GM12891 (cell line): ENCODE measurements around the gene NF1.
"Not testable (repeated sequence)": the region's sequence is repeated elsewhere in the genome, so short reads cannot be mapped to it uniquely, and the experiment has no call there.

ENCODE experiments used
- DNase-seq: peaks from one replicate; pipeline ENCODE4 v3.0.0; 2011; ENCODE audit warnings: low spot score; ENCODE audit not compliant: insufficient read length
- FAIRE-seq: peaks from 2 replicates; lab custom pipeline; 2011; peaks lifted over from hg19 to GRCh38; lab: Jason Lieb, UNC
- PAX5 ChIP-seq: IDR thresholded peaks from 2 replicates; pipeline ENCODE4 v1.6.1; 2011; ENCODE audit warnings: low read length, moderate library complexity, mild to moderate bottlenecking; ENCODE audit not compliant: insufficient read depth, severe bottlenecking
- POLR2A ChIP-seq: IDR thresholded peaks from 2 replicates; pipeline ENCODE4 v1.6.1; 2011; ENCODE audit warnings: low read depth, low read length, control low read depth
- POLR2AphosphoS5 ChIP-seq: IDR thresholded peaks from 2 replicates; pipeline ENCODE4 v1.6.1; 2011; ENCODE audit warnings: low read depth, low read length, control low read depth
- POU2F2 ChIP-seq: IDR thresholded peaks from 2 replicates; pipeline ENCODE4 v1.6.1; 2011; ENCODE audit warnings: low read depth, mild to moderate bottlenecking, control low read depth, low read length, moderate library complexity
- SPI1 ChIP-seq: IDR thresholded peaks from 2 replicates; pipeline ENCODE4 v1.6.1; 2011; ENCODE audit warnings: low read depth, low read length, control low read depth
- TAF1 ChIP-seq: IDR thresholded peaks from 2 replicates; pipeline ENCODE4 v1.6.1; 2011; ENCODE audit warnings: low read depth, low read length, control low read depth

NF1 gene

DNA sequence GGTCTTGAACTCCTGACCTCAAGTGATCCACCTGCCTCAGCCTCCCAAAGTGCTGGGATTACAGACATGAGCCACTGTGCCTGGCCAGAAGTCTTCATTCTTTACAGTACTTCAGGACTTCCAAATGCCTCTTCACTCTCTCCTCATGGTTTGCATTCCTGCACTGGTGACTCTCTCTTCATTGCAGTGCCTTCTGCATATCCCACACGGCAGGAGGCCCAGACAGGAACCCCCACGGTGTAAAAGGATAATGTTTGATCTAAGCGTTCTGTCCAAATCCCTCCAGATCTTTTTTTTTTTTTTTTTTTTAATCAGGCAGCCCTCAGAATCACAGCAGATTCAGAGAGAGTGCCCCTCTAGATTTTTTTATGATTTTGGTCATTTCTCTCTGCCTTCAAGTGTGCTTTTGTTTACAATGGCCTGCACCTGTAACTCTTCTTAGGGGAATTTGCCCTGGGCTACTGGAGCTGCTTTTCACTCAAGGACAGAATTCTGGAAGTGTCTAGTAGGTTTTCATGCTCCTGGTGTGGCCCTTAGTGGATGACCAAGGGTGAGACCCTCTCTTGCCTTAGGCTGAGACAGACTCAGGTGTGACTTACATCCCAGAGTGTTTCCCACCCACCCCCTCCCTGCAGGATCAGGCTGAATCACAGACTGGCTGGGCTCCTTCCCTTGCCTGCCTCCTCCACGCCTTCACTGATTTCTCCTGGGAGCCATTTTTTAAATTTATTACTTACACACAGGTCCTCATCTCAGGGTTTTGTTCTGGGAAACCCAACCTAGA is 19.8 kb upstream of the NF1 start:
- TF ChIP-seq POLR2A = no peak
- no peak for FAIRE-seq
- no peak for DNase-seq

- TF ChIP-seq POLR2A = no peak
- TF ChIP-seq POU2F2 = no peak
- no peak for TF ChIP-seq TAF1
- no peak for TF ChIP-seq SPI1
- TF ChIP-seq PAX5 = no peak
- no peak for DNase-seq
- no peak for FAIRE-seq
Measured at GRCh38 chr17:31078290-31078689, 16.5 kb upstream of the NF1 start.

- TF ChIP-seq SPI1 (no peak), PAX5 (no peak), TAF1 (no peak), POU2F2 (no peak), POLR2A (no peak), POLR2AphosphoS5 (no peak)
- DNase-seq (no peak), FAIRE-seq (no peak)
Measured at GRCh38 chr17:31079731-31080130, 15.0 kb upstream of the NF1 start.

DNA sequence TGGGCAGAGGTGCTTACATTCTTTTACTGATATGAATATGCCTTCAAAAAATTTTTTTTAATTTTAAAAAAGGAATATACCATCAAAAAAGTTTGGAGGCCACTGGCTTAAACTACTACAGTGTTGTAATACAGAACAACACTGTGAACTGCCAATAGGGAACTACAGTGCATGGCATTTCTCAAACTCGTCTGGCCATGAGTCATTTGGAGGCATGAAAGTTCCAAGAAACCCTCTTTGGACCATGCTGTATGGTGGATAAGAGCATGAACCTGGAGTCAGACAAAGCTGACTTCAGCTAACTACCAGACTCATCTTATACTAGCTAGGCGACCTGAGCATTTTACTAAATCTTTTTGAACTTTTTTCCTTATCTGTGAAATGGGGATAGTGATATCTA is 9.2 kb upstream of the NF1 start:
- TF ChIP-seq PAX5 = no peak
- no peak for TF ChIP-seq TAF1
- no peak for TF ChIP-seq POU2F2
- DNase-seq (no peak), FAIRE-seq (no peak)

DNA sequence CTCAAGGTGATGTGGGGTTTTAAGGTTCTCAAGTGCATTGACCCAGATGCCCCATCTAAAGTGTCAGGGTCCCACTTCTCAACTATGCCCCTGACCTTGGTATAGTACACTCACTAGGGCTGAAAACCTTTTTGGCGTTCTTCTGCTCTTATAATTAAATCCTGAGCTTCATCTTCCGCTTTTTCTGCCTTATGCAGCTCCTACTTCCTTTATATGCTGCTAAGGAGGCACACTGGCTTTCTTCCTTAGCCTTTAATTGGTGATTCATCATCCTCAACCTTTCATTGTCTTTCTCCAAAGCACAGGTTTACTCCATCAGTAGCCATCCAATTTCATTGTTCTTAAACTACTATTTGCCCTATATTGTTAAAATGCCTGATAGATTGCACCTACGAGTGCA is 5.3 kb upstream of the NF1 start:
- FAIRE-seq (no peak), DNase-seq (no peak)
- TF ChIP-seq PAX5 (no peak), POU2F2 (no peak), TAF1 (no peak), SPI1 (no peak), POLR2AphosphoS5 (no peak), POLR2A (no peak)

DNA sequence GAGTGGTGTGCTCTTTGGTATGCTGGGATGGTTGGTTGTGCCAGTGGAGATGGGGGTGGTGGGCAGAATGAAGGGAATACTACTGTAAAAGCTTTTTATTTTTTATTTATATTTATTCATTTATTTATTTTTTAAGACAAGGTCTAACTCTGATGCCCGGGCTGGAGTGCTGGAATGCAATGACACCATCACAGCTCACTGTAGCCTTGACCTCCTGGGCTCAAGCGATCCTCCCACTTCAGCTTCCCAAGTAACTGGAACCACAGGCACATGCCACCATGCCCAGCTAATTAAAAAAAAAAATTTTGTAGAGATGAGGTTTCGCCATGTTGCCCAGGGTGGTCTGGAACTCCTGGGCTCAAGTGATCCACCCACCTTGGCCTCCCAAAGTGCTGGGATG is 4.1 kb upstream of the NF1 start:
- not testable (repeated sequence) for FAIRE-seq, DNase-seq

DNA sequence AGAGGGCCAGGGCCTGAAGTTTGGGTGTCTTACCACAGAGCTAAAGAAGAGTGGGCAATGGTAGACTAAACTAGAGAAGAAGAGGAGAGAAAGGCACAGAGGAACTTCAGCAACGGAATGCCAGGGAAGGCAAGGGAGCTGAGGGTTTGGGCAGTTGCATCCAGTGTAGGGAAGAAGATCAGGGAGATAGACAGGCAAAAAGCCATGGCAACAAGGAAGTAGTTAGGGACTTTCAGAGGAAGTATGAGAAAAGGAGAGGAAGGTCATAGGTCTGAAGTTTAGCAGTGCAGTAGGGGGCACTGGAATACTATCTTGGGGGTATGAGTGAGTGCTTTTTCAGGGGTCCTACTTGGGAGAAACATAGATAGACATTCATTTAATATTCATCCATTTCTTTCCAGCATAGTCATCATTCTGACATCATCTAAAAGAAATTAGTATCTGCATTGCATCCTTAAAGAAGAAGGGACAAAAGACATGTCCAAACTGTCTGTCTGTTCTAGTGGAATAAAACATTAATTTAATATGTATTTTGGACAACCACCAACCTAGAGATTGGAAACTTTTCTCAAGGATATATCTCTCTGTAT is 2.2 kb upstream of the NF1 start:
- DNase-seq (no peak), FAIRE-seq (no peak)
- no peak for TF ChIP-seq POLR2A
- TF ChIP-seq TAF1 = no peak
- TF ChIP-seq PAX5 = no peak
- no peak for TF ChIP-seq POLR2AphosphoS5
- no peak for TF ChIP-seq SPI1
- no peak for TF ChIP-seq POU2F2

- TF ChIP-seq PAX5 = no peak
- TF ChIP-seq TAF1 = no peak
- TF ChIP-seq SPI1 = no peak
- TF ChIP-seq POLR2A = no peak
- no peak for FAIRE-seq
Measured at GRCh38 chr17:31093866-31094599, 744 bp upstream of the NF1 start.

GRCh38 chr17:31095236-31096105 is 694 bp downstream of the NF1 start:
- FAIRE-seq (peak; percentile 48), DNase-seq (peak; percentile 17)
- TF ChIP-seq SPI1 (no peak), POU2F2 (no peak), POLR2AphosphoS5 (no peak), POLR2A (no peak), PAX5 (no peak), TAF1 (no peak)

More at GRCh38 chr17:31093866-31094599, 744 bp upstream of the NF1 start:
- no peak for DNase-seq
